IMR-90 (cell line): Measurements from ENCODE around the gene LONRF3. TPM values are rescaled to one million over a fixed set of nuclear protein-coding genes. Genes with fewer than 3 reads are reported as not detected.

Experiments
- ATAC-seq: fragments of 200-7000 bp; cut with Tn5 transposase; 2 replicates; pipeline ENCODE4 v1.9.1; 2020; ENCODE audit warnings: low read depth, mild to moderate bottlenecking, moderate library complexity
- BruUV-seq: library from RNA; stranded (reverse); fragments of 400-500 nt; replicated peaks from 2 replicates; lab custom pipeline; 2021; lab: Mats Ljungman, UMichigan
- CTCF ChIA-PET: fragments of 300-600 bp; formaldehyde crosslinking; extraction: SDS; loops from one replicate; lab custom pipeline; 2021; ENCODE audit warnings: antibody characterized with exemption; lab: Yijun Ruan, JAX
- POLR2A ChIA-PET: fragments of 300-600 bp; sonication (Branson Sonifier 250); formaldehyde crosslinking; loops from one replicate; lab custom pipeline; 2022; ENCODE audit warnings: antibody characterized with exemption; ENCODE audit not compliant: unreplicated experiment; lab: Charles Lee
- DNase-seq: peaks from one replicate; pipeline ENCODE4 v3.0.0; 2013
- H2AFZ ChIP-seq: replicated peaks from 2 replicates; pipeline ENCODE3; 2013; ENCODE audit warnings: low read length, mild to moderate bottlenecking; ENCODE audit not compliant: poor library complexity
- H2AK5ac ChIP-seq: 2 replicates; pipeline ENCODE4 v1.6.1; 2013; ENCODE audit warnings: low read depth, low read length, inconsistent platforms
- H2AK9ac ChIP-seq: replicated peaks from 2 replicates; pipeline ENCODE3; 2013; ENCODE audit warnings: mild to moderate bottlenecking, low read depth, low read length, moderate library complexity; ENCODE audit not compliant: poor library complexity
- H2BK120ac ChIP-seq: 2 replicates; pipeline ENCODE4 v1.6.1; 2013; ENCODE audit warnings: low read depth, low read length, inconsistent platforms
- H2BK15ac ChIP-seq: 3 replicates; pipeline ENCODE4 v1.6.1; 2013; ENCODE audit warnings: low read depth, low read length, inconsistent platforms
- H2BK20ac ChIP-seq: 2 replicates; pipeline ENCODE4 v1.6.1; 2013; ENCODE audit warnings: low read depth, mild to moderate bottlenecking, inconsistent platforms, low read length, moderate library complexity
- H2BK5ac ChIP-seq: 2 replicates; pipeline ENCODE4 v1.6.1; 2013; ENCODE audit warnings: mild to moderate bottlenecking, low read depth, low read length, inconsistent platforms; ENCODE audit not compliant: poor library complexity, severe bottlenecking
- H3K14ac ChIP-seq: replicated peaks from 2 replicates; pipeline ENCODE4 v1.6.1; 2013; ENCODE audit warnings: low read depth, low read length, inconsistent platforms
- H3K18ac ChIP-seq: 2 replicates; pipeline ENCODE4 v1.6.1; 2013; ENCODE audit warnings: low read depth, low read length, control low read depth
- H3K23ac ChIP-seq: 2 replicates; pipeline ENCODE4 v1.6.1; 2013; ENCODE audit warnings: low read depth, low read length, inconsistent platforms
- H3K27ac ChIP-seq: 2 replicates; pipeline ENCODE4 v1.5.1; 2013; ENCODE audit warnings: mild to moderate bottlenecking, control low read depth, low read length; ENCODE audit not compliant: insufficient read depth
- H3K27me3 ChIP-seq: 2 replicates; pipeline ENCODE4 v1.6.1; 2013; ENCODE audit warnings: low read length; ENCODE audit not compliant: control insufficient read depth, insufficient read depth
- H3K36me3 ChIP-seq: 2 replicates; pipeline ENCODE4 v1.6.1; 2013; ENCODE audit warnings: low read length, mixed read lengths; ENCODE audit not compliant: control insufficient read depth, insufficient read depth
- H3K4ac ChIP-seq: 2 replicates; pipeline ENCODE4 v1.6.1; 2013; ENCODE audit warnings: low read depth, low read length, inconsistent platforms
- H3K4me1 ChIP-seq: 2 replicates; pipeline ENCODE4 v1.6.1; 2013; ENCODE audit warnings: low read length, mixed read lengths; ENCODE audit not compliant: control insufficient read depth, insufficient read depth
- H3K4me2 ChIP-seq: 2 replicates; pipeline ENCODE4 v1.6.1; 2013; ENCODE audit warnings: low read depth, mild to moderate bottlenecking, control low read depth, low read length, moderate library complexity
- H3K4me3 ChIP-seq: 2 replicates; pipeline ENCODE4 v1.5.1; 2013; ENCODE audit warnings: low read depth, mild to moderate bottlenecking, control low read depth, low read length, moderate library complexity; ENCODE audit not compliant: insufficient read depth
- H3K56ac ChIP-seq: 2 replicates; pipeline ENCODE4 v1.6.1; 2013; ENCODE audit warnings: low read length, inconsistent platforms; ENCODE audit not compliant: insufficient read depth; ENCODE audit errors: extremely low read depth
- H3K79me1 ChIP-seq, 2 experiments: 2 replicates each; pipeline ENCODE4 v1.6.1; 2013; ENCODE audit warnings: low read length in 2 of 2, inconsistent platforms in 1 of 2, low read depth in 1 of 2
- H3K9ac ChIP-seq: 2 replicates; pipeline ENCODE4 v1.6.1; 2013; ENCODE audit warnings: low read depth, low read length, control low read depth
- H3K9me1 ChIP-seq: 2 replicates; pipeline ENCODE4 v1.6.1; 2013; ENCODE audit warnings: low read length, inconsistent platforms; ENCODE audit not compliant: insufficient read depth
- H3K9me3 ChIP-seq: 2 replicates; pipeline ENCODE4 v1.6.1; 2013; ENCODE audit warnings: low read length; ENCODE audit not compliant: control insufficient read depth, insufficient read depth
- H4K20me1 ChIP-seq: 2 replicates; pipeline ENCODE4 v1.6.1; 2013; ENCODE audit warnings: low read length, inconsistent platforms; ENCODE audit not compliant: insufficient read depth
- H4K5ac ChIP-seq: 2 replicates; pipeline ENCODE4 v1.6.1; 2013; ENCODE audit warnings: mild to moderate bottlenecking, low read depth, low read length, control low read depth
- H4K8ac ChIP-seq, 2 experiments: 2 replicates each; pipeline ENCODE4 v1.6.1; 2013; ENCODE audit warnings: low read depth in 2 of 2, low read length in 2 of 2, control low read depth in 1 of 2, inconsistent platforms in 1 of 2
- H4K91ac ChIP-seq: 2 replicates; pipeline ENCODE4 v1.6.1; 2013; ENCODE audit warnings: low read depth, low read length, inconsistent platforms; ENCODE audit not compliant: insufficient read depth
- BHLHE40 ChIP-seq: fragments of 150-350 bp; IDR thresholded peaks from 2 replicates; pipeline ENCODE4 v1.6.1; 2016; ENCODE audit warnings: mild to moderate bottlenecking, low read depth, low read length
- CEBPB ChIP-seq: IDR thresholded peaks from 2 replicates; pipeline ENCODE4 v1.6.1; 2012; ENCODE audit warnings: low read depth, low read length, improper control_type of control experiment
- CHD1 ChIP-seq: IDR thresholded peaks from 2 replicates; pipeline ENCODE4 v1.6.1; 2012; ENCODE audit warnings: low read depth, low read length, improper control_type of control experiment
- FOS ChIP-seq: fragments of 150-350 bp; IDR thresholded peaks from 2 replicates; pipeline ENCODE4 v1.6.1; 2016; ENCODE audit warnings: low read depth, low read length
- MAFK ChIP-seq: IDR thresholded peaks from 2 replicates; pipeline ENCODE4 v1.6.1; 2012; ENCODE audit warnings: low read depth, low read length, improper control_type of control experiment
- MAZ ChIP-seq: IDR thresholded peaks from 2 replicates; pipeline ENCODE4 v1.6.1; 2012; ENCODE audit warnings: low read depth, mild to moderate bottlenecking, low read length, improper control_type of control experiment, moderate library complexity, borderline replicate concordance
- NFE2L2 ChIP-seq: fragments of 150-350 bp; IDR thresholded peaks from 2 replicates; pipeline ENCODE4 v1.6.1; 2016; ENCODE audit warnings: low read depth, mild to moderate bottlenecking, low read length
- POLR2A ChIP-seq: IDR thresholded peaks from 2 replicates; pipeline ENCODE4 v1.6.1; 2012; ENCODE audit warnings: mild to moderate bottlenecking, low read depth, low read length
- RAD21 ChIP-seq: IDR thresholded peaks from 2 replicates; pipeline ENCODE4 v1.6.1; 2012; ENCODE audit warnings: low read length, improper control_type of control experiment
- RCOR1 ChIP-seq: IDR thresholded peaks from 2 replicates; pipeline ENCODE4 v1.6.1; 2012; ENCODE audit warnings: mild to moderate bottlenecking, low read length, improper control_type of control experiment; ENCODE audit not compliant: insufficient replicate concordance
- RFX5 ChIP-seq: IDR thresholded peaks from 2 replicates; pipeline ENCODE4 v1.8.0; 2012; ENCODE audit warnings: low read depth, mild to moderate bottlenecking, low read length, moderate library complexity
- SMC3 ChIP-seq: fragments of 150-350 bp; IDR thresholded peaks from 2 replicates; pipeline ENCODE4 v1.6.1; 2016; ENCODE audit warnings: low read depth, mild to moderate bottlenecking, antibody characterized with exemption, low read length, moderate library complexity
- WGBS, 2 experiments: methylation state at CpG; one replicate each; pipeline versions ENCODE4 v1.1.5 to v1.1.7; 2013; ENCODE audit warnings: missing lambda C conversion rate in 2 of 2; ENCODE audit not compliant: insufficient read length in 1 of 2; ENCODE audit errors: extremely low coverage in 2 of 2; 5-methylcytosine and 5-hydroxymethylcytosine counted together
- dilution Hi-C: fragments of 300-500 bp; cut with HindIII; formaldehyde crosslinking; loops from one replicate; pipeline ENCODE4 v1.14.3; 2018; ENCODE audit warnings: low sequenced_read_pairs; ENCODE audit not compliant: unreplicated experiment
- in situ Hi-C: fragments of 300-500 bp; cut with MboI; formaldehyde crosslinking; loops from 3 replicates; pipeline ENCODE4 v1.14.3; 2019; ENCODE audit warnings: low sequenced_read_pairs, inconsistent platforms, mixed read lengths
- intact Hi-C: fragments of 100-400 bp; cut with micrococcal nuclease; formaldehyde crosslinking; loops from 2 replicates; pipeline ENCODE4 v1.10.0; 2022
- polyA plus RNA-seq, 3 experiments: library from polyadenylated mRNA; depleted of rRNA; stranded (reverse); fragments of >200 nt; gene quantifications; 2 replicates each; pipeline ENCODE4 v1.2.3, GENCODE V29; 2012; ENCODE audit warnings: low replicate concordance in 1 of 3
- total RNA-seq: library from RNA; depleted of rRNA; stranded (reverse); fragments of >200 nt; gene quantifications from 2 replicates; pipeline ENCODE4 v1.2.3, GENCODE V29; 2012
- TF ChIP-seq, protein P1 (sequence below): conservative IDR thresholded peaks from 2 replicates; pipeline ENCODE4 v1.5.1; 2012; ENCODE audit warnings: mild to moderate bottlenecking, low read depth, low read length, improper control_type of control experiment
- TF ChIP-seq, protein P2 (sequence below): fragments of 150-350 bp; IDR thresholded peaks from 2 replicates; pipeline ENCODE4 v1.6.1; 2017; ENCODE audit warnings: mild to moderate bottlenecking, antibody characterized with exemption, low read length, low read depth
- TF ChIP-seq, protein P3 (sequence below): fragments of 150-350 bp; IDR thresholded peaks from 2 replicates; pipeline ENCODE4 v1.6.1; 2016; ENCODE audit warnings: low read depth, mild to moderate bottlenecking, low read length, moderate library complexity, borderline replicate concordance

Gene LONRF3
- total and polyA plus RNA-seq, 2 of the 4 experiments (the other 2 are of a cell fraction) = not detected

DNA sequence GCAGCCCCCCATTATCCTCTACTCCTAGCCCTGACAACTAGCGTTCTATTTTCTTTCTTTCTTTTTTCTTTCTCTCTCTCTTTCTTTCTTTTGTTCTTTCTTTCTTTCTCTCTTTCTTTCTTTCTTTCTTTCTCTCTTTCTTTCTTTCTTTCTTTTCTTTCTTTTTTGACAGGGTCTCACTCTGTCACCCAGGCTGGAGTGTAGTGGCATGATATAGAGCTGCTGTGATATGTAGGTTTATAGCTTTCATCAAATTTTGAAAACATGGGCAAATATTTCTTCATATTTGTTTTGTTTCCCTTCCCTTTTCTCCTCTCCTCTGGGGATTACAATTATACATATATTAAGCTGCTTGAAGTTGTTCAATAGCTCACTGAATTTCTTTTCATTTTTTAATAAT, 39.1 kb upstream of the LONRF3 start:
- H2BK15ac ChIP-seq = no peak overlapping the region
- POLR2A ChIA-PET = no interaction called here

More for the DNA sequence above, 39.1 kb upstream of the LONRF3 start:
- no CpG with 5 or more reads among the region's 1 CpG for WGBS, 2 experiments
- Histone ChIP-seq H2AK9ac (no peak overlapping the region), H3K56ac (no peak overlapping the region), H3K27ac (no peak overlapping the region), H3K23ac (no peak overlapping the region), H2BK20ac (no peak overlapping the region), H3K79me1 (no peaks in the 10 kb centered on the region), H3K4me2 (no peak overlapping the region), H3K9me1 (no peaks in the 10 kb centered on the region), H4K8ac (no peak overlapping the region), H4K91ac (no peak overlapping the region), H3K4ac (no peak overlapping the region), H2BK120ac (no peak overlapping the region), H3K18ac (no peak overlapping the region), H3K9me3 (no peaks in the 10 kb centered on the region), H4K5ac (no peak overlapping the region), H2AFZ (no peak overlapping the region), H2BK5ac (no peak overlapping the region), H3K9ac (no peak overlapping the region), H2AK5ac (no peak overlapping the region), H3K4me1 (no peaks in the 10 kb centered on the region), H3K27me3 (no peaks in the 10 kb centered on the region), H3K4me3 (no peak overlapping the region), H3K14ac (no peak overlapping the region), H3K36me3 (no peaks in the 10 kb centered on the region), H4K20me1 (no peaks in the 10 kb centered on the region)
- dilution Hi-C loops (no loop called here), in situ Hi-C loops (no loop called here), intact Hi-C loops (no loop called here)
- DNase-seq = no peak
- no peak for ATAC-seq
- no TSS peak for BruUV-seq
- TF ChIP-seq RCOR1 (no peak), CEBPB (no peak), FOS (no peak), RFX5 (no peak), MAFK (no peak), RAD21 (no peak), MAZ (no peak), NFE2L2 (no peak), SMC3 (no peak), POLR2A (no peak), BHLHE40 (no peak), CHD1 (no peak)
- TF ChIP-seq, protein P1, sequence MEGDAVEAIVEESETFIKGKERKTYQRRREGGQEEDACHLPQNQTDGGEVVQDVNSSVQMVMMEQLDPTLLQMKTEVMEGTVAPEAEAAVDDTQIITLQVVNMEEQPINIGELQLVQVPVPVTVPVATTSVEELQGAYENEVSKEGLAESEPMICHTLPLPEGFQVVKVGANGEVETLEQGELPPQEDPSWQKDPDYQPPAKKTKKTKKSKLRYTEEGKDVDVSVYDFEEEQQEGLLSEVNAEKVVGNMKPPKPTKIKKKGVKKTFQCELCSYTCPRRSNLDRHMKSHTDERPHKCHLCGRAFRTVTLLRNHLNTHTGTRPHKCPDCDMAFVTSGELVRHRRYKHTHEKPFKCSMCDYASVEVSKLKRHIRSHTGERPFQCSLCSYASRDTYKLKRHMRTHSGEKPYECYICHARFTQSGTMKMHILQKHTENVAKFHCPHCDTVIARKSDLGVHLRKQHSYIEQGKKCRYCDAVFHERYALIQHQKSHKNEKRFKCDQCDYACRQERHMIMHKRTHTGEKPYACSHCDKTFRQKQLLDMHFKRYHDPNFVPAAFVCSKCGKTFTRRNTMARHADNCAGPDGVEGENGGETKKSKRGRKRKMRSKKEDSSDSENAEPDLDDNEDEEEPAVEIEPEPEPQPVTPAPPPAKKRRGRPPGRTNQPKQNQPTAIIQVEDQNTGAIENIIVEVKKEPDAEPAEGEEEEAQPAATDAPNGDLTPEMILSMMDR = no peak
- TF ChIP-seq, protein P2, sequence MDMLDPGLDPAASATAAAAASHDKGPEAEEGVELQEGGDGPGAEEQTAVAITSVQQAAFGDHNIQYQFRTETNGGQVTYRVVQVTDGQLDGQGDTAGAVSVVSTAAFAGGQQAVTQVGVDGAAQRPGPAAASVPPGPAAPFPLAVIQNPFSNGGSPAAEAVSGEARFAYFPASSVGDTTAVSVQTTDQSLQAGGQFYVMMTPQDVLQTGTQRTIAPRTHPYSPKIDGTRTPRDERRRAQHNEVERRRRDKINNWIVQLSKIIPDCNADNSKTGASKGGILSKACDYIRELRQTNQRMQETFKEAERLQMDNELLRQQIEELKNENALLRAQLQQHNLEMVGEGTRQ = no peak
- TF ChIP-seq, protein P3, sequence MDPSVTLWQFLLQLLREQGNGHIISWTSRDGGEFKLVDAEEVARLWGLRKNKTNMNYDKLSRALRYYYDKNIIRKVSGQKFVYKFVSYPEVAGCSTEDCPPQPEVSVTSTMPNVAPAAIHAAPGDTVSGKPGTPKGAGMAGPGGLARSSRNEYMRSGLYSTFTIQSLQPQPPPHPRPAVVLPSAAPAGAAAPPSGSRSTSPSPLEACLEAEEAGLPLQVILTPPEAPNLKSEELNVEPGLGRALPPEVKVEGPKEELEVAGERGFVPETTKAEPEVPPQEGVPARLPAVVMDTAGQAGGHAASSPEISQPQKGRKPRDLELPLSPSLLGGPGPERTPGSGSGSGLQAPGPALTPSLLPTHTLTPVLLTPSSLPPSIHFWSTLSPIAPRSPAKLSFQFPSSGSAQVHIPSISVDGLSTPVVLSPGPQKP = no peak
- CTCF ChIA-PET = interaction anchor here (0.6 kb wide), 1 partner anchor 16 kb away, joined by 8 read pairs; no protein-coding TSS in a partner anchor
